Epithelial cell of prostate (primary cell): ENCODE data around the gene MID1.
A peak's percentile ranks its signal among the peaks of the same experiment; 100 is the strongest.

Experiments used
- DNase-seq: peaks from one replicate; pipeline ENCODE4 v3.0.0-alpha.2; 2011; ENCODE audit warnings: low read depth, low spot score
- H3K27ac ChIP-seq: fragments of 450-650 bp; 2 replicates; pipeline ENCODE4 v1.5.1; 2017; ENCODE audit warnings: mild to moderate bottlenecking

The MID1 gene

GRCh38 chrX:10578527-10578926 is 41.9 kb downstream of the MID1 start:
- no peak for DNase-seq
- H3K27ac ChIP-seq, result peak overlapping the region; percentile 84

GRCh38 chrX:10577853-10578252 is 42.5 kb downstream of the MID1 start:
- no peak for DNase-seq
- peak overlapping the region; percentile 84 for H3K27ac ChIP-seq

- no peak for DNase-seq
- peak overlapping the region; percentile 84 for H3K27ac ChIP-seq
These were observed 43.5 kb downstream of the MID1 start for GRCh38 chrX:10576777-10577447.

- no peak overlapping the region for H3K27ac ChIP-seq
- no peak for DNase-seq
These were observed 44.2 kb downstream of the MID1 start for GRCh38 chrX:10576186-10576585.

GRCh38 chrX:10574663-10575062 is 45.7 kb downstream of the MID1 start:
- H3K27ac ChIP-seq, result no peak overlapping the region
- DNase-seq, result no peak

- H3K27ac ChIP-seq, result no peak overlapping the region
- DNase-seq, result no peak
These were observed 49.1 kb downstream of the MID1 start for GRCh38 chrX:10571260-10571659.

- H3K27ac ChIP-seq, result peak overlapping the region; percentile 28
- DNase-seq, result no peak
These were observed 49.8 kb downstream of the MID1 start for GRCh38 chrX:10570601-10571000.

GRCh38 chrX:10569946-10570345 is 50.4 kb downstream of the MID1 start:
- H3K27ac ChIP-seq, result peak overlapping the region; percentile 28
- no peak for DNase-seq

- no peak overlapping the region for H3K27ac ChIP-seq
- no peak for DNase-seq
These were observed 52.0 kb downstream of the MID1 start for GRCh38 chrX:10568428-10568827.

- H3K27ac ChIP-seq, result no peak overlapping the region
These were observed 53.2 kb downstream of the MID1 start for GRCh38 chrX:10567136-10567535.

GRCh38 chrX:10566716-10567097 is 53.7 kb downstream of the MID1 start:
- no peak overlapping the region for H3K27ac ChIP-seq
- no peak for DNase-seq

More at GRCh38 chrX:10567136-10567535, 53.2 kb downstream of the MID1 start:
- DNase-seq, result no peak

- H3K27ac ChIP-seq, result no peak overlapping the region
- no peak for DNase-seq
These were observed 55.9 kb downstream of the MID1 start for GRCh38 chrX:10564484-10564883.

- no peak for DNase-seq
- no peak overlapping the region for H3K27ac ChIP-seq
These were observed 63.2 kb downstream of the MID1 start for GRCh38 chrX:10557166-10557565.

- no peak overlapping the region for H3K27ac ChIP-seq
- no peak for DNase-seq
These were observed 64.0 kb downstream of the MID1 start for GRCh38 chrX:10556405-10556804.

GRCh38 chrX:10555846-10556245 is 64.5 kb downstream of the MID1 start:
- no peak overlapping the region for H3K27ac ChIP-seq
- DNase-seq, result no peak

- no peak overlapping the region for H3K27ac ChIP-seq
- DNase-seq, result no peak
These were observed 65.6 kb downstream of the MID1 start for GRCh38 chrX:10554612-10555270.

- H3K27ac ChIP-seq, result no peak overlapping the region
- DNase-seq, result no peak
These were observed 71.1 kb downstream of the MID1 start for GRCh38 chrX:10549280-10549679.

- no peak for DNase-seq
- H3K27ac ChIP-seq, result no peak overlapping the region
These were observed 71.7 kb downstream of the MID1 start for GRCh38 chrX:10548688-10549087.

GRCh38 chrX:10545882-10546281 is 74.5 kb downstream of the MID1 start:
- H3K27ac ChIP-seq, result no peak overlapping the region
- DNase-seq, result no peak

GRCh38 chrX:10542586-10542985 is 77.8 kb downstream of the MID1 start:
- H3K27ac ChIP-seq, result no peak overlapping the region
- DNase-seq, result no peak

GRCh38 chrX:10538831-10539230 is 81.6 kb downstream of the MID1 start:
- H3K27ac ChIP-seq, result no peak overlapping the region
- no peak for DNase-seq

GRCh38 chrX:10537308-10537707 is 83.1 kb downstream of the MID1 start:
- no peak for DNase-seq

More at GRCh38 chrX:10537308-10537707, 83.1 kb downstream of the MID1 start:
- H3K27ac ChIP-seq, result no peak overlapping the region
